GM20000 (cell line): ENCODE data around the gene LETM1.

Source experiments
- DNase-seq: peaks from one replicate; pipeline ENCODE4 v3.0.0; 2012; ENCODE audit warnings: low spot score
- TF ChIP-seq, protein P1 (sequence below): IDR thresholded peaks from 2 replicates; pipeline ENCODE4 v1.5.1; 2012; ENCODE audit warnings: mild to moderate bottlenecking, control low read depth; ENCODE audit errors: extremely low read depth, missing control alignments

Gene LETM1

DNA sequence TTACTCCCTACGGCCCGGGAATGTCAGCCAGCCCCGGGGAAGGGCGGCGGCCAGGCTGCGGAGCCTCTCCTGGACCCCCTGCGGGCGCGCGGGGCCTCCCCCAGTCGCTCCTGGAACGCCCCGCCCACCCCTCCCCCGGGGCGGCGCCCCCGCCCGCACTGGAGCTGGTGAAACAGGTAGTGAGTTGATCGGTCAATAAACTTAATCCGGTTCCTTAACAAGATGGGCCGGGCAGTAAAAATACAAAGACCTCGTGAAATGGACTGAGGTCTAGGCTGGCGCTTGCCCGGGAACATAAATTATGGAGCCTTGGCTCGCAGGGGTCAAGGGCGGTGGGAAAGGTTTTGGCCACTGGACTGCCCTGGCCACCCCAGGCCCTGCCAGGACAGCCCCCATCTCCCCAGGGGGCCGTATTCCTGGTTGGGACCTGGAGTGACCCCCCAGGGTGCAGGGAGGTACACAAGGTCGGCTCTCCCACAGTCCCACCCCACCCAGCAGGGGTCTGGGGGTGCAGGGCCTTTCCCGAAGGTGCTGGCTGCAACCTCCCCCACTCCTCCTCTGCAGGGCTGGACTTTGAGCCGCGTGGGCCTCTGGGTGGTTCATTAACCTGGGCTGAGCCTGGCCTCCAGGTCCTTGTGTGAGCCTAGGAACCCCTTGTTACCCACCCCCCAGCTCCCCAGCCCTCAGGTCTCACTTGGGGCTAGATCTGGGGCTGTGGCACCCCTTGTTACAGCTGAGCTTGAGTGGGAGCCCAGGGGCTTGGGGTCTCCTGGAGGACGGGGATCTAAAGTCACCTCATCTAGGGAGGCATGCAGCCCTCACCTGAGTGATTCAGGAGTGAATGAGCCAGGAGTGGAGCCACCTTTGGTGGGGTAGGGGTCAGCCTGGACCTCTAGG, 60.4 kb downstream of the LETM1 start:
- TF ChIP-seq, protein P1, sequence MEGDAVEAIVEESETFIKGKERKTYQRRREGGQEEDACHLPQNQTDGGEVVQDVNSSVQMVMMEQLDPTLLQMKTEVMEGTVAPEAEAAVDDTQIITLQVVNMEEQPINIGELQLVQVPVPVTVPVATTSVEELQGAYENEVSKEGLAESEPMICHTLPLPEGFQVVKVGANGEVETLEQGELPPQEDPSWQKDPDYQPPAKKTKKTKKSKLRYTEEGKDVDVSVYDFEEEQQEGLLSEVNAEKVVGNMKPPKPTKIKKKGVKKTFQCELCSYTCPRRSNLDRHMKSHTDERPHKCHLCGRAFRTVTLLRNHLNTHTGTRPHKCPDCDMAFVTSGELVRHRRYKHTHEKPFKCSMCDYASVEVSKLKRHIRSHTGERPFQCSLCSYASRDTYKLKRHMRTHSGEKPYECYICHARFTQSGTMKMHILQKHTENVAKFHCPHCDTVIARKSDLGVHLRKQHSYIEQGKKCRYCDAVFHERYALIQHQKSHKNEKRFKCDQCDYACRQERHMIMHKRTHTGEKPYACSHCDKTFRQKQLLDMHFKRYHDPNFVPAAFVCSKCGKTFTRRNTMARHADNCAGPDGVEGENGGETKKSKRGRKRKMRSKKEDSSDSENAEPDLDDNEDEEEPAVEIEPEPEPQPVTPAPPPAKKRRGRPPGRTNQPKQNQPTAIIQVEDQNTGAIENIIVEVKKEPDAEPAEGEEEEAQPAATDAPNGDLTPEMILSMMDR, result no peak

DNA sequence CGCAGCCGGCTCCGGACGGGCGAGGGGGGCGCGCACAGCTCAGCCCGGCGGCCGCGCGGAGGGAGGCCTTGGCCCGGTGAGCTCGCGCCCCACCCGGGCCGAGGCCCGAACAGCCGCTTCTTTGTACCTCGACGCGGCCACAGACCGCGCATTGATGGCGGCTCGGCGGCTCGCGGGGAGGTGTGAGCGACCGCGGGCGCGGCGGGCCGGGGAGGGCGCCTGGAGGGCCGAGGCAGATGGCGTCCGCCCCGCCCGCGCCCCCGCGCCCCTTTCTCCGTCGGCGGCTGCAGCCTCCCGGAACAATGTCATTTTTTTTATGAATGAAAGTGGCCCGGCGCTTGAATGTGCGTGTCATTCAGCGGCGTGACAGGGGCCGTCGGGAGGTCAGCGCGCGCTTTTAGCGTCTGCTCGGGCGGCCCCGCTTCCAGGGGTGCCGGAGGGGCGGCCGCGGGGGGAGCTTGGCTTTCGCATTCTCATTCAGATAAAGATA, 61.1 kb downstream of the LETM1 start:
- TF ChIP-seq, protein P1, result no peak
- no peak for DNase-seq

More for the DNA sequence above, 60.4 kb downstream of the LETM1 start:
- DNase-seq, result no peak

DNA sequence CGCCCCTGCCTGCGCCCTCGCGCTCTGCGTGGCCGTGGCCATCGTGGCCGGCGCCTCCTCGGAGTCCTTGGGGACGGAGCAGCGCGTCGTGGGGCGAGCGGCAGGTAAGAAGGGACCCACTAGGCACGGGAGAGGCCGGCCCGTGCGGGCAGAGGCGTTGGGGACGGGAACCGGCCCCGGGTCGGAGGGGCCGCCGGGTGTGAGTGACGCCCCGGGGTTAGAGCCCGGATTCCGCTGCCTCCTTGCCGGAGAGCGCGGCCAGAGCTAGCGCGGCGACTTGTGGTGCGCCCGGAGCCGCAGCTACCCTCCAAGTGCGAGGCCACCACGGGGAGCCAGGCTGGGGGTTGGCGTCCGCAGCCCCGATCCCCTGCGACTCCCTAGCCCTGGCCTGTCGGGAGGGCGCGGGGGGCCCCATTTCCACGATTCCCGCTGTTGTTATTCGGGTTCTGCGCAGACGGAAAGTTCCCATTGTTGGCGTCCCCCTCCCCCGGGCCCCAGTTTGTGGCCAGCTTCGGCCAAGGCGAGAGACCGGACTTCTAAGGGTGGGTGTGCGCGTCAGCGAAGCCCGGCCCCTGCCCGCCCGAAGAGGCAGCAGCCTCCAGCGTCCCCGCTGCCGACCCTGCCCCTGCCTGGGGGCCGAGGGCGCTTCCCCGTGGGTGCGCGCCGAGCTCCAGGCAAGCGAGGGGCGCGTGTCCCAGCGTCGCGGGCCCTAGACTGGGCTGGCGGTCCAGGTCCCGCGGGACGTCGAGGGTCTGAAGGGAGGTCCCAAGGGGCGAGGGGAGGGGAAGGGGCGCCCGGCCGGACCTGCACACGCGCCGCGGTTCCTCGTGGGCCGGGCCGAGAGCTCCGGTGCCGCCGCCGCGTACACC, 61.8 kb downstream of the LETM1 start:
- TF ChIP-seq, protein P1, result no peak
- no peak for DNase-seq

DNA sequence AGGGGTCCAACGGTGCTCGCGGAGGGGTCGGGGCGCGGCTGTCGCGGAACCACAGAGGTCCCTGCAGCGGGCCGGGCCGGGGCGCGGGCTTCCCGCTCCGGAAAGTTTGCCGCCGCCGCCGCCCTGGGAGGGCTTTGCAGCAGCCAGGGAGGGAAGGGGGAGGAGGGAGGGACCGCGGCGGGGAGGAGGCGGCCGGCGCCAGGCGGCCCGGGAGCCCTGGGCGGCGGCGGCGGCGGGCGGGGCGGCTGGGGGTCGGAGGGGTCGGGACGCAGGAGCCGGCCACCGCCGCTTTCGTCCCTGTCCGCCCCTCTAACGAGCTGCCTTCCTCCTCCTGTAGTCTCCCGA, 62.5 kb downstream of the LETM1 start:
- TF ChIP-seq, protein P1, result no peak

DNA sequence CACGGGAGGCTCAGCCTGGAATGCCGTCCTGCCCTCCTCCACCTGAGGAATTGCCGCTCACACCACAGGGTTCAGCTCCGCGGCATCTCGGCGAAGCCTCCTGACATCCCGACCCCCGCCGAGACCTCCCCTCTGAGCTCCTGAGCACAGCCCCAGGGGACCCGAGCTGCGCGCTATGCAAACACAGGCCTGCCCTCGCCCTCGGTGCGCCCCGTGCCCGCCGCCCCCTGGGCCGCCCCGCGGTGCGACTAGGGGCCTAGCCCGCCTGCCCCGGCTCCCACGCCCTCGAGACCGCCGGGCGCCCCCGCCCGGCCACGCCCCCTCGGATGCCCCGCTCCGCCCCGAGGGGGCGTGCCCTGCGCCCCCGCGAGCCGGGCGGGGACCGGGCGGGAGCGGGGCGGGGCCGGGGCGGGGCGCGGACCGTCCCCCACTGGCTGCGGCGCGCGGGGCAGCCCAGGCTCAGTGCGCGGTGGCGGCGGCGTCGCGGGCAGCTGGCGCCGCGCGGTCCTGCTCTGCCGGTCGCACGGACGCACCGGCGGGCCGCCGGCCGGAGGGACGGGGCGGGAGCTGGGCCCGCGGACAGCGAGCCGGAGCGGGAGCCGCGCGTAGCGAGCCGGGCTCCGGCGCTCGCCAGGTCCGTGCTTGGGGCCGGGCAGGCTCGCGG, 63.0 kb downstream of the LETM1 start, which contains the start of gene FGFR3:
FGFR3 (plus strand) TSS at position 462 of the 664 bp plus-strand sequence. CDS start 642 bp downstream, outside the sequence.
- TF ChIP-seq, protein P1, result no peak
- DNase-seq, result peak; percentile 96

More for the DNA sequence above, 62.5 kb downstream of the LETM1 start:
- peak; percentile 76 for DNase-seq

DNA sequence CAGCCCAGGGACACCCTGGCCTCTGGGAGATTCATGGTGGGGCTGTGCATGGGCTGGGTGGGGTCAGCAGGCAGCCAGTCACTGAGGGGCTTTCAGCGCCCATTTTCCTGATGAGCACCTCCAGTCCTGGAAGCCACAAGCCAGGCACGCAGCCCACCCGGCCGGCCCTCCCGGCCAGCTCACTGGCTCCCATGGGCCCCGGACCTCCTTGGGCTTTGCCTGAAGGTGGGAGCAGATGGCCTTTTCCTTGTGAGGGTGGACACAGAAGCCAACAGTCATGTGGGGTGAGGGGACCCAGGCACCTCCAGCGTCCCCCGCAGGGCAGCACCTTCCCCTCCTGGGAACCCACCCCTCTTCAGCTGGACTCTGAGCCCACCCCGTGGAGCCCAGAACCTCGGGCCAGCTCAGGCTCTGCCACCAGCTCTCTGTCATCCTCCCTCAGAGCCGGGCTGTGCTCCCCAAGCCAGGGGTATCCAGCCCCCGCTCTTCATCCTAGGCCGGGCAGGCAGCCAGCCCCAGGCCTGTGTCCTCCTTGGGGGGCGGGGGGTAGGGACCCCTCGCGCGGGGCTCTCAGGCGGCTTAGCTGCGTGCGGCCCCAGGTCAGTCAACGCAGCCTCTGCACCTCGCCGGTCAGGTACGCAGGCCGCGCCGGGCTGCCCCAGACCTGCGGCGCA, 63.7 kb downstream of the LETM1 start:
- TF ChIP-seq, protein P1, result no peak
- no peak for DNase-seq
